NCI-H82 treated with DMSO at 0.1 percent for 48 hours (cell line): Measurements from ENCODE around the gene OR14J1.
"Not testable (repeated sequence)": the region's sequence is repeated elsewhere in the genome, so short reads cannot be mapped to it uniquely, and the experiment has no call there.

Experiments used
- DNase-seq: peaks from one replicate; lab custom pipeline; 2025; ENCODE audit not compliant: unreplicated experiment; lab: John Stamatoyannopoulos, UW

Gene OR14J1

GRCh38 chr6:29301316-29301715 lies at the start of gene OR14J1:
OR14J1 (plus strand) TSS chr6:29301701; CDS start chr6:29306690, 4,989 bp downstream.
- DNase-seq: no peak

GRCh38 chr6:29251736-29252135 lies 49.8 kb upstream of the OR14J1 start:
- no peak for DNase-seq

GRCh38 chr6:29255530-29255929 lies 46.0 kb upstream of the OR14J1 start:
- no peak for DNase-seq

GRCh38 chr6:29259721-29260120 lies 41.8 kb upstream of the OR14J1 start:
- no peak for DNase-seq

GRCh38 chr6:29263001-29263400 lies 38.5 kb upstream of the OR14J1 start:
- DNase-seq: no peak

GRCh38 chr6:29294499-29294914 lies 7.0 kb upstream of the OR14J1 start:
- no peak for DNase-seq

- DNase-seq: no peak
These were observed 6.3 kb upstream of the OR14J1 start for GRCh38 chr6:29295181-29295585.

- no peak for DNase-seq
These were observed 5.9 kb upstream of the OR14J1 start for GRCh38 chr6:29295623-29296022.

- DNase-seq: no peak
These were observed 18.4 kb downstream of the OR14J1 start for GRCh38 chr6:29319931-29320330.

- DNase-seq: not testable (repeated sequence)
These were observed 21.8 kb downstream of the OR14J1 start for GRCh38 chr6:29323332-29323731.

GRCh38 chr6:29325777-29326176 lies 24.3 kb downstream of the OR14J1 start:
- no peak for DNase-seq

GRCh38 chr6:29332676-29333075 lies 31.2 kb downstream of the OR14J1 start:
- no peak for DNase-seq

- DNase-seq: no peak
These were observed 34.8 kb downstream of the OR14J1 start for GRCh38 chr6:29336269-29336668.

- DNase-seq: no peak
These were observed 43.9 kb downstream of the OR14J1 start for GRCh38 chr6:29345380-29345779.

GRCh38 chr6:29349348-29349747 lies 47.8 kb downstream of the OR14J1 start:
- DNase-seq: not testable (repeated sequence)

- DNase-seq: no peak
These were observed 53.5 kb downstream of the OR14J1 start for GRCh38 chr6:29354980-29355379.

GRCh38 chr6:29355603-29356002 lies 54.1 kb downstream of the OR14J1 start:
- DNase-seq: no peak
